Type B pancreatic cell (in vitro differentiated cells): ENCODE data around the gene CHD2. TPM values are rescaled to one million over a fixed set of nuclear protein-coding genes. Genes with fewer than 3 reads are reported as not detected.

Experiments used
- DNase-seq: peaks from one replicate; pipeline ENCODE4 v3.0.0; 2021; ENCODE audit warnings: mixed read lengths; ENCODE audit not compliant: unreplicated experiment; ENCODE audit errors: extremely low spot score
- H3K27ac Mint-ChIP-seq: 2 replicates; pipeline ENCODE4 v1.8.0; 2021; ENCODE audit warnings: mild to moderate bottlenecking, mixed read lengths
- H3K27me3 Mint-ChIP-seq: 2 replicates; pipeline ENCODE4 v1.8.0; 2021; ENCODE audit warnings: mixed read lengths
- H3K36me3 Mint-ChIP-seq: 2 replicates; pipeline ENCODE4 v1.8.0; 2021; ENCODE audit warnings: mixed read lengths
- H3K4me1 Mint-ChIP-seq: one replicate; pipeline ENCODE4 v1.8.0; 2021; ENCODE audit warnings: mixed read lengths; ENCODE audit not compliant: unreplicated experiment
- H3K4me3 Mint-ChIP-seq: 2 replicates; pipeline ENCODE4 v1.8.0; 2021; ENCODE audit warnings: mild to moderate bottlenecking, mixed read lengths
- H3K9me3 Mint-ChIP-seq: 2 replicates; pipeline ENCODE4 v1.8.0; 2021; ENCODE audit warnings: mixed read lengths
- CTCF ChIP-seq: fragments of 200-600 bp; sonication (generic); conservative IDR thresholded peaks from 2 replicates; pipeline ENCODE4 v1.5.0; 2021; ENCODE audit warnings: antibody characterized with exemption, mild to moderate bottlenecking
- total RNA-seq: library from RNA; stranded (reverse); gene quantifications from 2 replicates; pipeline ENCODE4 v1.2.1, GENCODE V29; 2021; ENCODE audit warnings: low replicate concordance

CHD2 gene
- total RNA-seq, 1 donor from 2014 or later = 135 TPM

GRCh38 chr15:92981333-92981732 lies 81.2 kb downstream of the CHD2 start:
- Mint-ChIP-seq H3K4me3 (no peak overlapping the region), H3K9me3 (no peaks in the 10 kb centered on the region), H3K36me3 (peaks cover 35% of the 10 kb centered on the region), H3K4me1 (no peaks in the 10 kb centered on the region), H3K27me3 (no peaks in the 10 kb centered on the region), H3K27ac (no peak overlapping the region)
- no peak for TF ChIP-seq CTCF
- no peak for DNase-seq

GRCh38 chr15:92984161-92984560 lies 84.0 kb downstream of the CHD2 start:
- no peak for TF ChIP-seq CTCF
- Mint-ChIP-seq H3K27me3 (no peaks in the 10 kb centered on the region), H3K4me1 (no peaks in the 10 kb centered on the region), H3K36me3 (peaks cover 32% of the 10 kb centered on the region), H3K27ac (no peak overlapping the region), H3K9me3 (no peaks in the 10 kb centered on the region), H3K4me3 (no peak overlapping the region)
- DNase-seq = no peak

GRCh38 chr15:92989470-92989869 lies 89.3 kb downstream of the CHD2 start:
- H3K36me3 Mint-ChIP-seq = peaks cover 44% of the 10 kb centered on the region
- no peaks in the 10 kb centered on the region for H3K27me3 Mint-ChIP-seq
- no peaks in the 10 kb centered on the region for H3K4me1 Mint-ChIP-seq
- no peak overlapping the region for H3K4me3 Mint-ChIP-seq
- TF ChIP-seq CTCF = no peak
- no peaks in the 10 kb centered on the region for H3K9me3 Mint-ChIP-seq
- DNase-seq = no peak
- no peak overlapping the region for H3K27ac Mint-ChIP-seq

GRCh38 chr15:92990031-92990430 lies 89.9 kb downstream of the CHD2 start:
- no peak for TF ChIP-seq CTCF
- Mint-ChIP-seq H3K4me1 (no peaks in the 10 kb centered on the region), H3K36me3 (peaks cover 48% of the 10 kb centered on the region), H3K27ac (no peak overlapping the region), H3K9me3 (no peaks in the 10 kb centered on the region), H3K4me3 (no peak overlapping the region), H3K27me3 (no peaks in the 10 kb centered on the region)
- no peak for DNase-seq

- Mint-ChIP-seq H3K27me3 (no peaks in the 10 kb centered on the region), H3K27ac (peak overlapping the region; percentile 1), H3K4me1 (no peaks in the 10 kb centered on the region), H3K4me3 (no peak overlapping the region), H3K36me3 (peaks cover 57% of the 10 kb centered on the region), H3K9me3 (no peaks in the 10 kb centered on the region)
- no peak for DNase-seq
- TF ChIP-seq CTCF = no peak
Measured at GRCh38 chr15:92992720-92993119, 92.6 kb downstream of the CHD2 start.

GRCh38 chr15:92997821-92998220 lies 97.7 kb downstream of the CHD2 start:
- DNase-seq = no peak
- H3K4me1 Mint-ChIP-seq = no peaks in the 10 kb centered on the region
- no peaks in the 10 kb centered on the region for H3K9me3 Mint-ChIP-seq
- no peak overlapping the region for H3K4me3 Mint-ChIP-seq
- no peak overlapping the region for H3K27ac Mint-ChIP-seq
- H3K36me3 Mint-ChIP-seq = peaks cover 67% of the 10 kb centered on the region
- no peaks in the 10 kb centered on the region for H3K27me3 Mint-ChIP-seq
- no peak for TF ChIP-seq CTCF
